Thyroid gland (tissue), 4 donors: ENCODE data around the gene FTL. TPM values are rescaled to one million over a fixed set of nuclear protein-coding genes. Genes with fewer than 3 reads are reported as not detected.

Experiments
- DNase-seq, 2 donors: peaks; one replicate each; pipeline ENCODE4 v3.0.0-alpha.2; 2019
- H3K27ac ChIP-seq, 3 donors: fragments of 200-600 bp; sonication (generic); 1 replicate in 2 of 3; 2 replicates in 1 of 3; pipeline ENCODE4 v1.5.1; 2016 to 2019; ENCODE audit warnings: mild to moderate bottlenecking in 1 of 3, moderate library complexity in 1 of 3
- H3K27me3 ChIP-seq: fragments of 200-600 bp; sonication (generic); one replicate; pipeline ENCODE4 v1.5.1; 2019
- H3K36me3 ChIP-seq, 2 donors: fragments of 200-600 bp; sonication (generic); one replicate each; pipeline ENCODE4 v1.5.1; 2016 to 2019
- H3K4me1 ChIP-seq, 2 donors: fragments of 200-600 bp; sonication (generic); one replicate each; pipeline ENCODE4 v1.5.1; 2017 to 2019
- H3K4me3 ChIP-seq, 3 donors: fragments of 200-600 bp; sonication (generic); replicated peaks in 1 of 3; 1 replicate in 2 of 3; 2 replicates in 1 of 3; pipeline ENCODE4 v1.5.1; 2016; ENCODE audit warnings: mild to moderate bottlenecking in 1 of 3
- H3K9me3 ChIP-seq: fragments of 200-600 bp; sonication (generic); one replicate; pipeline ENCODE4 v1.5.1; 2017
- POLR2A ChIP-seq, 2 donors: fragments of 450-650 bp; IDR thresholded peaks; one replicate each; pipeline ENCODE4 v1.6.1; 2017; ENCODE audit warnings: antibody characterized with exemption in 2 of 2, mild to moderate bottlenecking in 2 of 2, moderate library complexity in 1 of 2
- WGBS, 2 donors: methylation state at CpG; one replicate each; pipeline ENCODE4 v1.1.5; 2017; 5-methylcytosine and 5-hydroxymethylcytosine counted together
- intact Hi-C: fragments of 100-400 bp; cut with DNase I; formaldehyde crosslinking; loops from one replicate; pipeline ENCODE4 v1.15.1; 2023
- total RNA-seq, 4 donors: library from RNA; depleted of rRNA; stranded (reverse); fragments of >200 nt; gene quantifications; one replicate each; pipeline ENCODE4 v1.2.3, GENCODE V29; 2016
- TF ChIP-seq, protein P1 (sequence below), 6 experiments: fragments of 200-600 bp in 3 of 6; fragments of 450-650 bp in 3 of 6; sonication (generic) in 3 of 6; IDR thresholded peaks; one replicate each; pipeline ENCODE4 v1.5.1; 2016 to 2019; ENCODE audit warnings: antibody characterized with exemption in 6 of 6, mild to moderate bottlenecking in 2 of 6, inconsistent platforms in 1 of 6, moderate library complexity in 1 of 6

The FTL gene
- total RNA-seq, 4 donors from 2014 or later = 5,748 to 12,335 (median 7,175) TPM

- no peak for TF ChIP-seq POLR2A (IDR thresholded peaks at IDR 0.05)
- TF ChIP-seq, protein P1, sequence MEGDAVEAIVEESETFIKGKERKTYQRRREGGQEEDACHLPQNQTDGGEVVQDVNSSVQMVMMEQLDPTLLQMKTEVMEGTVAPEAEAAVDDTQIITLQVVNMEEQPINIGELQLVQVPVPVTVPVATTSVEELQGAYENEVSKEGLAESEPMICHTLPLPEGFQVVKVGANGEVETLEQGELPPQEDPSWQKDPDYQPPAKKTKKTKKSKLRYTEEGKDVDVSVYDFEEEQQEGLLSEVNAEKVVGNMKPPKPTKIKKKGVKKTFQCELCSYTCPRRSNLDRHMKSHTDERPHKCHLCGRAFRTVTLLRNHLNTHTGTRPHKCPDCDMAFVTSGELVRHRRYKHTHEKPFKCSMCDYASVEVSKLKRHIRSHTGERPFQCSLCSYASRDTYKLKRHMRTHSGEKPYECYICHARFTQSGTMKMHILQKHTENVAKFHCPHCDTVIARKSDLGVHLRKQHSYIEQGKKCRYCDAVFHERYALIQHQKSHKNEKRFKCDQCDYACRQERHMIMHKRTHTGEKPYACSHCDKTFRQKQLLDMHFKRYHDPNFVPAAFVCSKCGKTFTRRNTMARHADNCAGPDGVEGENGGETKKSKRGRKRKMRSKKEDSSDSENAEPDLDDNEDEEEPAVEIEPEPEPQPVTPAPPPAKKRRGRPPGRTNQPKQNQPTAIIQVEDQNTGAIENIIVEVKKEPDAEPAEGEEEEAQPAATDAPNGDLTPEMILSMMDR (IDR thresholded peaks at IDR 0.05) = no peak
- H3K4me1 ChIP-seq = peaks cover 12% of the 10 kb centered on the region in 2 donors
- 85 to 92% methylated on average over 7 of the region's 7 CpGs for WGBS, 2 donors
- no peaks in the 10 kb centered on the region for H3K27me3 ChIP-seq
- H3K9me3 ChIP-seq = no peaks in the 10 kb centered on the region
- intact Hi-C loops = no loop called here
- H3K27ac ChIP-seq = no peak overlapping the region
- H3K36me3 ChIP-seq = peaks cover 12 to 32% of the 10 kb centered on the region in 2 donors
- no peak overlapping the region for H3K4me3 ChIP-seq
- no peak for DNase-seq
Measured at GRCh38 chr19:48987323-48987722, 22.2 kb downstream of the FTL start.

GRCh38 chr19:48988286-48988685 is 23.2 kb downstream of the FTL start:
- intact Hi-C loops = no loop called here
- H3K4me1 ChIP-seq = peaks cover 12% of the 10 kb centered on the region in 2 donors
- peaks cover 12 to 32% of the 10 kb centered on the region in 2 donors for H3K36me3 ChIP-seq
- 95 to 97% methylated on average over 7 of the region's 7 CpGs for WGBS, 2 donors
- no peaks in the 10 kb centered on the region for H3K9me3 ChIP-seq
- TF ChIP-seq, protein P1 (IDR thresholded peaks at IDR 0.05) = no peak
- TF ChIP-seq POLR2A (IDR thresholded peaks at IDR 0.05) = no peak
- no peak overlapping the region for H3K4me3 ChIP-seq
- DNase-seq = no peak
- H3K27ac ChIP-seq = no peak overlapping the region
- no peaks in the 10 kb centered on the region for H3K27me3 ChIP-seq

- Histone ChIP-seq H3K4me1 (peaks cover 12% of the 10 kb centered on the region in 2 donors), H3K27me3 (no peaks in the 10 kb centered on the region), H3K4me3 (no peak overlapping the region), H3K36me3 (peaks cover 12 to 30% of the 10 kb centered on the region in 2 donors), H3K9me3 (no peaks in the 10 kb centered on the region), H3K27ac (no peak overlapping the region)
- intact Hi-C loops = no loop called here
- WGBS, 2 donors = 94 to 98% methylated on average over 9 of the region's 9 CpGs
- no peak for TF ChIP-seq POLR2A (IDR thresholded peaks at IDR 0.05)
- TF ChIP-seq, protein P1 (IDR thresholded peaks at IDR 0.05) = no peak
- no peak for DNase-seq
Measured at GRCh38 chr19:48988860-48989259, 23.8 kb downstream of the FTL start.

GRCh38 chr19:48989701-48990291 is 24.7 kb downstream of the FTL start:
- H3K36me3 ChIP-seq = peaks cover 7 to 20% of the 10 kb centered on the region in 2 donors
- no peaks in the 10 kb centered on the region for H3K9me3 ChIP-seq
- H3K4me1 ChIP-seq = peaks cover 20 to 21% of the 10 kb centered on the region in 2 donors
- intact Hi-C loops = no loop called here
- no peak for TF ChIP-seq POLR2A (IDR thresholded peaks at IDR 0.05)
- TF ChIP-seq, protein P1 (IDR thresholded peaks at IDR 0.05) = no peak
- H3K4me3 ChIP-seq = no peak overlapping the region
- no peak for DNase-seq
- H3K27ac ChIP-seq = no peak overlapping the region
- WGBS, 2 donors = 84 to 88% methylated on average over 15 to 17 of the region's 17 CpGs
- no peaks in the 10 kb centered on the region for H3K27me3 ChIP-seq

GRCh38 chr19:48990400-48990799 is 25.3 kb downstream of the FTL start:
- no peaks in the 10 kb centered on the region for H3K9me3 ChIP-seq
- TF ChIP-seq, protein P1 (IDR thresholded peaks at IDR 0.05) = no peak
- TF ChIP-seq POLR2A (IDR thresholded peaks at IDR 0.05) = no peak
- peaks cover 20 to 23% of the 10 kb centered on the region in 2 donors for H3K4me1 ChIP-seq
- H3K27me3 ChIP-seq = no peaks in the 10 kb centered on the region
- DNase-seq = no peak
- H3K36me3 ChIP-seq = peaks cover under 1 to 14% of the 10 kb centered on the region in 2 donors
- intact Hi-C loops = no loop called here
- H3K4me3 ChIP-seq = no peak overlapping the region
- no peak overlapping the region for H3K27ac ChIP-seq
- 73 to 79% methylated on average over 4 of the region's 4 CpGs for WGBS, 2 donors
